ENCODE measurements around the gene GABRA4.

DNA sequence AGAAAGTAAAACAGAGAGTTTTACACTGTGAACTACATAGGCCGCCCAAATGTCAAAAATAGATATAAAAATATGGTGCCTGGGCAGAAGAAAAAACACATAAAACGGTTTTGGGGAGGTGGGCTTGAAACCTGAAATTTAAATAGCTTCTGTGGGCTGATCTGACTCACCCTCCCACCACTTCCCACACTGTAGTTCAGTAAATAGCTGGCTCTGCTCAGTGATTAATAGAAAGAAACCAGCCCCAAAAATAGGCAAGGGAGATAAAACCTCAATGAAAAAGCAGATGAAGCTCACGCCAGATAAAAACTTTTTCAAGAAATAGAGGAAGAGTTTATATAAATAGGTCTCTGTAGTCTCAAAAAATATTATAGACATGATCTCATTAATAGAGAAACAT lies 71.2 kb downstream of the GABRA4 start:
- TF ChIP-seq CTCF (IDR thresholded peaks at IDR 0.05 in 4 of 5, conservative IDR thresholded peaks at IDR 0.05 in 1 of 5) (no peak), POLR2A (IDR thresholded peaks at IDR 0.05) (no peak)

All from gastrocnemius medialis (tissue), 4 donors.